ENCODE results near the gene MYF5. TPM values are rescaled to one million over a fixed set of nuclear protein-coding genes. Genes with fewer than 3 reads are reported as not detected.

MYF5 gene
- total and polyA plus RNA-seq, 10 of the 15 experiments (the other 5 are each of a cell fraction or from before 2014, with no cell fraction given) = not detected

DNA sequence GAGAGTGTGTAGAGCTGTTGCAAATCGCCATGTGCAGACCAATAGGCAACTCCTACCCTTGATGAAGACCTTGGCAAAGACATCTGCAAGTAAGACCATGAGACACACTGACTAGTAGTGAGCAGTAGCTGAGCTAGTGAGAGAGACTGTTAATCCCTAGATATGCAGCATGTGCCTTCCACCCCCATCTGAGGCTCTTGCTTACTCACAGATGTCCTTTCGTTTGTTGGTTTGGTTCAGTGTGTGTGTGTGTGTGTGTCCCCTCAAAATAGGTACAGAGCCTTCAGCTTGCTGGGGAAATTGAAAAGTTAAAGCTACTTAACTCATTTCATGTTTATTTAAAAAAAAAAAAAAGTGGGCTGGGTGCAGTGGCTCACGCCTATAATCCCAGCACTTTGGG, 37.6 kb downstream of the MYF5 start (continued):
- TF ChIP-seq ETV6 (conservative IDR thresholded peaks at IDR 0.05 in 1 of 2, IDR thresholded peaks at IDR 0.05 in 1 of 2; ENCODE audit: borderline replicate concordance in 1 of 2, low read depth in 1 of 2) = no peak

GRCh38 chr12:80756875-80757274, 40.2 kb downstream of the MYF5 start:
- no peak for DNase-seq (ENCODE audit: low read depth, low spot score)
- RAD21 ChIA-PET (ENCODE audit: unreplicated experiment) = interaction anchor here (0.6 kb wide), 1 partner anchor 54 kb away, joined by 4 read pairs; no protein-coding TSS in a partner anchor
- Histone ChIP-seq H3K9me3 (replicated peaks; ENCODE audit: control insufficient read depth, insufficient read depth, low read length) (no peaks in the 10 kb centered on the region), H3K4me2 (ENCODE audit: control insufficient read depth, insufficient read depth) (no peak overlapping the region), H3K9ac (ENCODE audit: control insufficient read depth, insufficient read depth, low read length) (no peak overlapping the region), H2AFZ (ENCODE audit: control insufficient read depth, low read depth, low read length) (no peak overlapping the region), H3K4me3 (no peak overlapping the region), H3K36me3 (ENCODE audit: control insufficient read depth in 2 of 2, insufficient read depth in 2 of 2, low read length in 1 of 2) (no peaks in the 10 kb centered on the region), H3K27me3 (replicated peaks in 1 of 2; ENCODE audit: control insufficient read depth in 2 of 2, insufficient read depth in 2 of 2, low read length in 1 of 2) (no peaks in the 10 kb centered on the region), H3K4me1 (ENCODE audit: control insufficient read depth, insufficient read depth, low read length) (no peaks in the 10 kb centered on the region), H4K20me1 (ENCODE audit: control insufficient read depth, insufficient read depth) (no peaks in the 10 kb centered on the region), H3K27ac (ENCODE audit: control insufficient read depth, insufficient read depth) (no peak overlapping the region), H3K79me2 (ENCODE audit: control insufficient read depth, insufficient read depth, low read length) (no peaks in the 10 kb centered on the region)
- peak; percentile 68 for ATAC-seq
- no peak for FAIRE-seq
- POLR2A ChIA-PET = no interaction called here
- SMC1A ChIA-PET (ENCODE audit: uncharacterized antibody, unreplicated experiment) = no interaction called here
- CTCF ChIA-PET = no interaction called here
- intact Hi-C loops (cut with micrococcal nuclease; ENCODE audit: unreplicated experiment) = no loop called here
- TF ChIP-seq RUNX3 (IDR thresholded peaks at IDR 0.05; ENCODE audit: low read length) (peak; percentile 50; the same call in 1 of the 2 replicates), BMI1 (IDR thresholded peaks at IDR 0.05; ENCODE audit: borderline replicate concordance) (no peak), SUPT20H (IDR thresholded peaks at IDR 0.05; ENCODE audit: borderline replicate concordance, control insufficient read depth, low read depth, low read length) (no peak), CUX1 (IDR thresholded peaks at IDR 0.05; ENCODE audit: insufficient replicate concordance, low read depth, low read length) (no peak), EZH2 (IDR thresholded peaks at IDR 0.05; ENCODE audit: borderline replicate concordance, control insufficient read depth, low read depth, low read length) (no peak), NFIC (IDR thresholded peaks at IDR 0.05; ENCODE audit: low read depth, low read length) (no peak), MEF2A (IDR thresholded peaks at IDR 0.05; ENCODE audit: insufficient read depth, low read depth, low read length) (peak; percentile 75; the same call in 1 of the 2 replicates), CREB1 (IDR thresholded peaks at IDR 0.05; ENCODE audit: low read depth) (no peak), RAD51 (IDR thresholded peaks at IDR 0.05) (no peak), ZNF384 (IDR thresholded peaks at IDR 0.05; ENCODE audit: borderline replicate concordance, low read depth, low read length) (no peak), ASH2L (IDR thresholded peaks at IDR 0.05; ENCODE audit: borderline replicate concordance, low read depth) (no peak), FOXK2 (IDR thresholded peaks at IDR 0.05) (no peak), TCF7 (IDR thresholded peaks at IDR 0.05; ENCODE audit: borderline replicate concordance) (no peak), ESRRA (IDR thresholded peaks at IDR 0.05; ENCODE audit: low read length) (no peak), MYC (IDR thresholded peaks at IDR 0.05; ENCODE audit: insufficient read depth, insufficient read length, insufficient replicate concordance, low read length, severe bottlenecking) (no peak), RELA (IDR thresholded peaks at IDR 0.05; ENCODE audit: borderline replicate concordance, partially characterized antibody) (no peak)
- in situ Hi-C loops (cut with MboI) = no loop called here
- no TSS peak for BruUV-seq (replicated peaks)
- WGBS (ENCODE audit: insufficient coverage, insufficient replicate concordance, low lambda C conversion rate, missing lambda C conversion rate) = 8% methylated on average over 1 of the region's 1 CpG

Measured in GM12878 (cell line).